ENCODE measurements around the gene RPA1.

DNA sequence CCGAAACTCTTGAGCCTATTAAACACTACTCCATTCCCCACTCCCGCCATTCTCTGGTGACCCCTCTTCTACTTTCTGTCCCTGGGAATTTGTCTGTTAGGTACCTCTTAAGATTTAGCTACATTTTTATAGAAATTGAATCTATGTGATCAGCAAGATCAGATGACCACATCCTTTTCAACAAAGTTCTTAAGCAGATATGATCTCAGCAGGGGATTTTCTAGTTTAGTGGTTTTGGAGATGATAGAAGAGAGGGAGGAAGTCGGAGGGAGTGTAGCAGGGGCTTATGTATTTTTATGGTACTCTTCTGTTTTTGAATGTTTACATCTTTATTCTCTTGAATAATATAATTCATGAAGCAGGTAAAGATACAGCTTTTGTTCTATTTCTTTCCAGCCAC lies 40.8 kb downstream of the RPA1 start:
- TF ChIP-seq, protein P1, sequence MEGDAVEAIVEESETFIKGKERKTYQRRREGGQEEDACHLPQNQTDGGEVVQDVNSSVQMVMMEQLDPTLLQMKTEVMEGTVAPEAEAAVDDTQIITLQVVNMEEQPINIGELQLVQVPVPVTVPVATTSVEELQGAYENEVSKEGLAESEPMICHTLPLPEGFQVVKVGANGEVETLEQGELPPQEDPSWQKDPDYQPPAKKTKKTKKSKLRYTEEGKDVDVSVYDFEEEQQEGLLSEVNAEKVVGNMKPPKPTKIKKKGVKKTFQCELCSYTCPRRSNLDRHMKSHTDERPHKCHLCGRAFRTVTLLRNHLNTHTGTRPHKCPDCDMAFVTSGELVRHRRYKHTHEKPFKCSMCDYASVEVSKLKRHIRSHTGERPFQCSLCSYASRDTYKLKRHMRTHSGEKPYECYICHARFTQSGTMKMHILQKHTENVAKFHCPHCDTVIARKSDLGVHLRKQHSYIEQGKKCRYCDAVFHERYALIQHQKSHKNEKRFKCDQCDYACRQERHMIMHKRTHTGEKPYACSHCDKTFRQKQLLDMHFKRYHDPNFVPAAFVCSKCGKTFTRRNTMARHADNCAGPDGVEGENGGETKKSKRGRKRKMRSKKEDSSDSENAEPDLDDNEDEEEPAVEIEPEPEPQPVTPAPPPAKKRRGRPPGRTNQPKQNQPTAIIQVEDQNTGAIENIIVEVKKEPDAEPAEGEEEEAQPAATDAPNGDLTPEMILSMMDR (conservative IDR thresholded peaks at IDR 0.05; ENCODE audit: low read depth, low read length) = no peak
- TF ChIP-seq, protein P2, sequence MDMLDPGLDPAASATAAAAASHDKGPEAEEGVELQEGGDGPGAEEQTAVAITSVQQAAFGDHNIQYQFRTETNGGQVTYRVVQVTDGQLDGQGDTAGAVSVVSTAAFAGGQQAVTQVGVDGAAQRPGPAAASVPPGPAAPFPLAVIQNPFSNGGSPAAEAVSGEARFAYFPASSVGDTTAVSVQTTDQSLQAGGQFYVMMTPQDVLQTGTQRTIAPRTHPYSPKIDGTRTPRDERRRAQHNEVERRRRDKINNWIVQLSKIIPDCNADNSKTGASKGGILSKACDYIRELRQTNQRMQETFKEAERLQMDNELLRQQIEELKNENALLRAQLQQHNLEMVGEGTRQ (IDR thresholded peaks at IDR 0.05; ENCODE audit: low read depth, low read length) = no peak
- TF ChIP-seq POLR2A (IDR thresholded peaks at IDR 0.05; ENCODE audit: low read depth, low read length) (no peak), MXI1 (IDR thresholded peaks at IDR 0.05; ENCODE audit: borderline replicate concordance, low read depth, low read length) (no peak), RAD21 (IDR thresholded peaks at IDR 0.05; ENCODE audit: low read length) (no peak), RFX5 (IDR thresholded peaks at IDR 0.05; ENCODE audit: low read depth, low read length) (no peak)

Data from IMR-90 (cell line).